Amniotic epithelial cell (primary cell): ENCODE measurements around the gene CTSA.

ENCODE experiments used
- DNase-seq: peaks from one replicate; pipeline ENCODE4 v3.0.0-alpha.2; 2010; ENCODE audit warnings: low read depth

Gene CTSA

GRCh38 chr20:45938727-45939438, 47.7 kb downstream of the CTSA start:
- DNase-seq: no peak

GRCh38 chr20:45940053-45940452, 48.9 kb downstream of the CTSA start:
- DNase-seq: peak; percentile 25

- no peak for DNase-seq
Observed at GRCh38 chr20:45940469-45940868, 49.3 kb downstream of the CTSA start.

- DNase-seq: no peak
Observed at GRCh38 chr20:45943613-45944012, 52.5 kb downstream of the CTSA start.

GRCh38 chr20:45944151-45944964, 53.2 kb downstream of the CTSA start:
- DNase-seq: peak; percentile 75

GRCh38 chr20:45944965-45945677, 54.0 kb downstream of the CTSA start:
- DNase-seq: no peak

- peak; percentile 92 for DNase-seq
Observed at GRCh38 chr20:45945678-45946148, 54.6 kb downstream of the CTSA start.

GRCh38 chr20:45946149-45946970, 55.2 kb downstream of the CTSA start:
- DNase-seq: peak; percentile 98

- no peak for DNase-seq
Observed at GRCh38 chr20:45947110-45947866, 56.2 kb downstream of the CTSA start.

GRCh38 chr20:45948261-45948733, 57.2 kb downstream of the CTSA start:
- DNase-seq: no peak
